MCF 10A (cell line): ENCODE data around the gene NANS. TPM values are rescaled to one million over a fixed set of nuclear protein-coding genes. Genes with fewer than 3 reads are reported as not detected.

ENCODE experiments used
- BruUV-seq: library from RNA; stranded (reverse); fragments of 400-500 nt; replicated peaks from 2 replicates; lab custom pipeline; 2021; lab: Mats Ljungman, UMichigan
- CTCF ChIA-PET: fragments of 300-600 bp; sonication (Branson Sonifier 250); formaldehyde crosslinking; extraction: SDS; loops from one replicate; lab custom pipeline; 2021; ENCODE audit warnings: antibody characterized with exemption, inconsistent platforms; lab: Yijun Ruan, JAX
- POLR2A ChIA-PET: fragments of 300-600, 350-650 bp; sonication (Branson Sonifier 250); formaldehyde crosslinking; extraction: SDS; loops from one replicate; lab custom pipeline; 2020; ENCODE audit warnings: antibody characterized with exemption, inconsistent platforms; lab: Yijun Ruan, JAX
- DNase-seq: peaks from one replicate; pipeline ENCODE4 v3.0.0-alpha.2; 2018; ENCODE audit not compliant: unreplicated experiment
- H3K27ac Mint-ChIP-seq: one replicate; pipeline ENCODE4 v1.8.0; 2022; ENCODE audit warnings: mild to moderate bottlenecking, low read depth, mixed read lengths; ENCODE audit not compliant: unreplicated experiment
- H3K27me3 Mint-ChIP-seq: one replicate; pipeline ENCODE4 v1.8.0; 2022; ENCODE audit warnings: mixed read lengths; ENCODE audit not compliant: insufficient read depth, unreplicated experiment
- H3K36me3 Mint-ChIP-seq: one replicate; pipeline ENCODE4 v1.8.0; 2022; ENCODE audit warnings: mild to moderate bottlenecking, moderate library complexity, mixed read lengths; ENCODE audit not compliant: insufficient read depth, unreplicated experiment
- H3K4me1 Mint-ChIP-seq: one replicate; pipeline ENCODE4 v1.8.0; 2022; ENCODE audit warnings: mixed read lengths; ENCODE audit not compliant: insufficient read depth, unreplicated experiment
- H3K4me3 Mint-ChIP-seq: one replicate; pipeline ENCODE4 v1.8.0; 2022; ENCODE audit warnings: mild to moderate bottlenecking, moderate library complexity, mixed read lengths; ENCODE audit not compliant: unreplicated experiment
- H3K9me3 Mint-ChIP-seq: one replicate; pipeline ENCODE4 v1.8.0; 2022; ENCODE audit warnings: mixed read lengths; ENCODE audit not compliant: unreplicated experiment
- intact Hi-C: fragments of 100-400 bp; cut with micrococcal nuclease; formaldehyde crosslinking; loops from 2 replicates; pipeline ENCODE4 v1.14.1; 2022
- total RNA-seq: library from RNA; stranded (reverse); gene quantifications from 2 replicates; pipeline ENCODE4 v1.2.3, GENCODE V29; 2022
- TF ChIP-seq, protein P1 (sequence below): fragments of 200-600 bp; IDR thresholded peaks from one replicate; pipeline ENCODE4 v1.8.0; 2022; ENCODE audit warnings: antibody characterized with exemption, mild to moderate bottlenecking; ENCODE audit not compliant: unreplicated experiment

Gene NANS
- total RNA-seq, 1 experiment from 2014 or later, result 80.8 TPM

DNA sequence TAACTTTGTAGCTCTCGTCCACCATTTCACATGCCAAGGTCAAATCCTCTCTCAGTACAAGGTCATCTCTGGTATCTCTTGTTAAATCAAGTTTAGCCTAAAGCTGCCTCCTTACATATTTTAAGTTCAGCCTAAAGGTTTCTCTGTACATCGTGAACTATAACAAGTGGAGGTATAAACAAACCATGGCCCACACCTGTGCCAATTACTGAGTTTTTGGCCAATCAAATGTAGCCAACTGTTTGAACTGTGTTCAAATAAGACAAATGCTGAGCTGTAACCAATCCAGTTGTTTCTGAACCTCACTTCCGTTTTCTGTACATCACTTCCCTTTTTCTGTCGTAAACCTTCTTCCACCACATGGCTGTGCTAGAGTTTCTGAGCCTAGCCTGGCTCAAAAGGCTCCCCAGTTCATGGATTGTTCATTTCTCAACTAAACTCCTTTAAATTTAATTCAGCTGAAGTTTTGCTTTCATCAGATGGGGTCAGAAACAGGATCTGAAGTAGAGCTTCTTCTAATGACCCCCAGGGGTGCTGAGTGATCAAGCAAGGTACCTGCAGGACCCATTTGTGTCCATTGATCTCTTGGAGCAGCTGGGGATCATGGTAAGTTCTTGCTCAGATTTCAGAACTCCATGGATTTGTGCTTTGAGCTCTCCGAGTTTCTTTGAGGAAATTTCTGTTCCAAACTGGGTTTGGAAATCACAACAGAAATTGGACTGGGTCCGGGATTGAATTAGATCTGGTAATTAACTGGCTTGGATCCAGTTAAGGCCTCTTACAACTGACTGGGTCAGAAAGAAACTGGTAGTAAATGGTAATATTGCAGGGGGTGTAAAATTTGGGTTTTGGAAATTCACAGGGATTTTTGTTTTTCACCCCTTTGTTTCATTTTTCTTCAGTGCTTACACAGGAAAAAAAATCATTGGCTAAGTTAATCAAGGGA, 11.0 kb upstream of the NANS start:
- TSS peak; percentile 52 for BruUV-seq
- CTCF ChIA-PET, result interaction anchor here (0.6 to 1.8 kb wide), 6 partner anchors 8 to 121 kb away, joined by 3 to 7 read pairs (median 4); no protein-coding TSS in a partner anchor
- H3K36me3 Mint-ChIP-seq, result no peaks in the 10 kb centered on the region
- no peak overlapping the region for H3K27ac Mint-ChIP-seq
- H3K9me3 Mint-ChIP-seq, result no peaks in the 10 kb centered on the region
- POLR2A ChIA-PET, result interaction anchor here (0.7 to 1.4 kb wide), 2 partner anchors 14 to 17 kb away, joined by 3 read pairs; no protein-coding TSS in a partner anchor
- no peak for DNase-seq
- TF ChIP-seq, protein P1, sequence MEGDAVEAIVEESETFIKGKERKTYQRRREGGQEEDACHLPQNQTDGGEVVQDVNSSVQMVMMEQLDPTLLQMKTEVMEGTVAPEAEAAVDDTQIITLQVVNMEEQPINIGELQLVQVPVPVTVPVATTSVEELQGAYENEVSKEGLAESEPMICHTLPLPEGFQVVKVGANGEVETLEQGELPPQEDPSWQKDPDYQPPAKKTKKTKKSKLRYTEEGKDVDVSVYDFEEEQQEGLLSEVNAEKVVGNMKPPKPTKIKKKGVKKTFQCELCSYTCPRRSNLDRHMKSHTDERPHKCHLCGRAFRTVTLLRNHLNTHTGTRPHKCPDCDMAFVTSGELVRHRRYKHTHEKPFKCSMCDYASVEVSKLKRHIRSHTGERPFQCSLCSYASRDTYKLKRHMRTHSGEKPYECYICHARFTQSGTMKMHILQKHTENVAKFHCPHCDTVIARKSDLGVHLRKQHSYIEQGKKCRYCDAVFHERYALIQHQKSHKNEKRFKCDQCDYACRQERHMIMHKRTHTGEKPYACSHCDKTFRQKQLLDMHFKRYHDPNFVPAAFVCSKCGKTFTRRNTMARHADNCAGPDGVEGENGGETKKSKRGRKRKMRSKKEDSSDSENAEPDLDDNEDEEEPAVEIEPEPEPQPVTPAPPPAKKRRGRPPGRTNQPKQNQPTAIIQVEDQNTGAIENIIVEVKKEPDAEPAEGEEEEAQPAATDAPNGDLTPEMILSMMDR, result no peak
- no peaks in the 10 kb centered on the region for H3K27me3 Mint-ChIP-seq
- H3K4me1 Mint-ChIP-seq, result no peaks in the 10 kb centered on the region
- H3K4me3 Mint-ChIP-seq, result no peak overlapping the region
- intact Hi-C loops, result no loop called here

DNA sequence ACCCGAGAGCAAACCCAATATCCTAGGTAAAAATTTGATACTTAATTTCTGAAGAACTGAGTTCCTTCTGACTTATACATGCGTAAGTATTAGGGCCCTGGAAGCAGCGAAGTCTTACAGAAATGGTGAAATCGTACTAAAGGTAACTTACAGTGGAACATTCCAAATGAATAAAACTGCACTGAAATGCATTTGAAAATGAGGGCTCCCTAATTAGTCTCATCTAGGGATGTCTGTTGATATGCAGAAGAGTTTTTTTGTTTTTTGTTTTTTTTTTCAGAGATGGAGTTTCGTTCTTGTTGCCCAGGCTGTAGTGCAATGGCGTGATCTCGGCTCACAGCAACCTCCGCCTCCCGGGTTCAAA, 10.4 kb upstream of the NANS start:
- no TSS peak for BruUV-seq
- Mint-ChIP-seq H3K27ac (no peak overlapping the region), H3K36me3 (no peaks in the 10 kb centered on the region), H3K9me3 (no peaks in the 10 kb centered on the region), H3K4me3 (no peak overlapping the region), H3K27me3 (no peaks in the 10 kb centered on the region), H3K4me1 (no peaks in the 10 kb centered on the region)
- intact Hi-C loops, result no loop called here
- TF ChIP-seq, protein P1, result no peak
- no peak for DNase-seq
- CTCF ChIA-PET, result interaction anchor here (0.9 kb wide), 1 partner anchor 27 kb away, joined by 3 read pairs; no protein-coding TSS in a partner anchor
- POLR2A ChIA-PET, result interaction anchor here (2.3 kb wide), 1 partner anchor 11 kb away, joined by 8 read pairs; the partner anchor contains the start of gene NANS

DNA sequence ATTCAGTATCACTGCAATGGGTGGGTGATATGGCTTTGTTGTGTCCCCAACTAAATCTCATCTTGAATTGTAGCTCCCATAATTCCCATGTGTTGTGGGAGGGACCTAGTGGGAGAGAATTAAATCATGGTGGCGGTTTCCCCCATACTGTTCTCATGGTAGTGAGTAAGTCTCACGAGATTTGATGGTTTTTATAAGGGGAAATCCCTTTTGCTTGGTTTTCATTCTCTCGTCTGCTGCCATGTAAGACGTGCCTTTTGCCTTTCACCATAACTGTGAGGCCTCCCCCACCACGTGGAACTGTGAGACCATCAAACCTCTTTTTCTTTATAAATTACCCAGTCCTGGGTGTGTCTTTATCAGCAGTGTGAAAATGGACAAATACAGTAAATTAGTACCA, 9.5 kb upstream of the NANS start:
- Mint-ChIP-seq H3K27me3 (no peaks in the 10 kb centered on the region), H3K4me1 (no peaks in the 10 kb centered on the region), H3K36me3 (no peaks in the 10 kb centered on the region), H3K9me3 (no peaks in the 10 kb centered on the region), H3K4me3 (no peak overlapping the region), H3K27ac (no peak overlapping the region)
- CTCF ChIA-PET, result interaction anchor here (0.6 to 1.3 kb wide), 3 partner anchors 10 to 27 kb away, joined by 3 read pairs; no protein-coding TSS in a partner anchor
- POLR2A ChIA-PET, result interaction anchor here (0.5 to 2.3 kb wide), 2 partner anchors 11 to 54 kb away, joined by 3 to 8 read pairs; partner anchors contain the start of gene NANS
- DNase-seq, result no peak
- TF ChIP-seq, protein P1, result no peak
- intact Hi-C loops, result no loop called here
- BruUV-seq, result no TSS peak
